Ectodermal cell (in vitro differentiated cells): ENCODE data around the gene RNU6-1.

Experiments used
- H3K27ac ChIP-seq: 2 replicates; pipeline ENCODE4 v1.7.0; 2013; ENCODE audit warnings: mild to moderate bottlenecking, low read depth, low read length; ENCODE audit not compliant: insufficient read depth, poor library complexity, severe bottlenecking
- H3K27me3 ChIP-seq: 2 replicates; pipeline ENCODE4 v1.7.0; 2013; ENCODE audit warnings: mild to moderate bottlenecking, low read length; ENCODE audit not compliant: insufficient read depth, control insufficient read depth, poor library complexity, severe bottlenecking
- H3K36me3 ChIP-seq: one replicate; pipeline ENCODE4 v1.7.0; 2013; ENCODE audit warnings: low read length; ENCODE audit not compliant: control insufficient read depth, insufficient read depth
- H3K4me1 ChIP-seq: one replicate; pipeline ENCODE4 v1.7.0; 2013; ENCODE audit warnings: low read length; ENCODE audit not compliant: control insufficient read depth, insufficient read depth
- H3K4me3 ChIP-seq: 2 replicates; pipeline ENCODE4 v1.7.0; 2013; ENCODE audit warnings: low read depth, low read length, control low read depth; ENCODE audit not compliant: insufficient read depth
- H3K9me3 ChIP-seq: 2 replicates; pipeline ENCODE4 v1.7.0; 2013; ENCODE audit warnings: mild to moderate bottlenecking, low read length, moderate library complexity; ENCODE audit not compliant: control insufficient read depth
- WGBS, 2 experiments: methylation state at CpG; one replicate each; pipeline ENCODE4 v1.1.7; 2013; ENCODE audit warnings: missing lambda C conversion rate in 2 of 2; 5-methylcytosine and 5-hydroxymethylcytosine counted together

The RNU6-1 gene

DNA sequence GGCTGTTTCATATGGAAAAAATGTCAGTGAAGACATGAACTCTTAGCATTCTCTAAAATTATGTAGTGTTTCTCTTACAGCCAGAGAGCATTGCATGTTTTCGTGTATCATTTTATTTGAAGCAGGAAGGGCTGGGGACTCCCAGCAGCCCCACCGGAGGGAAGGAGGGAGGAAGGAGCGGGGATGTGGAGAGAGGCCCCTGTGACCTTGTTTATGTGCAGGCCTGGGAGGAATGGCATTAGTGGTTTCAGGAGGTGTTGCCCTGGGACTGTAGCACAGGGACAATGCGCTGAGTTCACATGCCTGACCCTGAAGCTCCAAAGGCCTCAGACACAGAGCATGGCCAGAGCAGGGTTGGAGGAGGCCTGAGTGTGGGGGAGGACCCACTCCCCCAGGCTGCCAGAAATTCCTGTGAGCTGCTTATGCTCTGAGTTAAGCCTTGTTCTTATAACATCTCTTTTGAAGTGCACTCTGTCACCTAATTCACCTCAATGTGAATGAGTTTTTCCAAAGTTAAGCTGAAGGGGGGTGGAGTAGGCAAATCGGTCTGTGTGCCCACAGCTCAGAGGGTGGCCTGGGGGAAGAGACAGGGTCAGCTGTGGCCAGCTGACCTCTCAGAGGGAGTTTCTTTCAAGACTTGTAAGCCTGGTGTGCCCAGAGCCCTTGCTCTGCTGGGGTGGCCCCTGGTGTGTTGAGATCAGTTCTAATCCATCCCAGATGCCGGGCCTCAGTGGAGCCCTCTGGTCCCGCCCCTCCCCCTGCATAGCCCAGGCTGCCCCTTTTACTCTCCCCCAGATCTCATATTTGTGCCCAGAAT lies 3.9 kb upstream of the RNU6-1 start:
- Histone ChIP-seq H3K4me3 (no peak overlapping the region), H3K27me3 (peaks cover 4% of the 10 kb centered on the region), H3K36me3 (no peaks in the 10 kb centered on the region), H3K4me1 (peaks cover 48% of the 10 kb centered on the region), H3K9me3 (no peaks in the 10 kb centered on the region), H3K27ac (peak overlapping the region; percentile 81)
- 20 to 25% methylated on average over 7 of the region's 7 CpGs for WGBS, 2 experiments

DNA sequence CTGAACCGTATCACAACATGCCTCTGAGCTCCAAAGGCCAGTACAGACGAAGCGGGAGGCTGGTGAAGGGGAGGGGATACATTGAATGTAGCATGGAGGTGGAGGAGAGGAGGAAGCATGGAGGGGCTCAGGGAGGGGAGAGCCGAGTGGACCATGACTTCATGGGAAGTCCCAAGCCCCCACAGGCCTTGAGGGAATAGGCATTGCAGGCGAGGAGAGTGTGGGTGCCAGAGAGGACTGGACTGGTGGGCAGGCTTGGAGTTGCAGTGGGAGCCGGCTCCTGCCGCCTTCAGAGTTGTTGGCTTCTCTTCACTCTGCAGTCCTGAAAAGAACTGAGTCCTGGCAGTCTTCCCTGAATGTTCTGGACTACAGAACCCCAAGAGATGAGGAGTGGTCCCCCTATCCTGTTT lies 3.3 kb upstream of the RNU6-1 start:
- Histone ChIP-seq H3K4me1 (peaks cover 48% of the 10 kb centered on the region), H3K27me3 (peaks cover 10% of the 10 kb centered on the region), H3K4me3 (no peak overlapping the region), H3K9me3 (no peaks in the 10 kb centered on the region), H3K27ac (peak overlapping the region; percentile 81), H3K36me3 (no peaks in the 10 kb centered on the region)
- 65 to 66% methylated on average over 7 of the region's 7 CpGs for WGBS, 2 experiments

DNA sequence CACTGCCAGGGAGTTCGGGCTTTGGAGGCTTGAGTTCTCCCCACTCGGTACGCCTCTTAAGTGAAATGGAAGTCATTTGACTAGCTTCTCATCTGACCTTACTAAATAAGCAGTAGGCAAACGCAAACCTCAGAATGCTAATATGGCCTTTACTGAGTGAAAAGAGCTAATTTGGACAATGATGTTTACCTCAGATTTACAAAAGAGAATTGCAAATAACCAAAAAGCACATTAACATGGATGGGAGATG lies 1.6 kb upstream of the RNU6-1 start:
- WGBS, 2 experiments = 71 to 80% methylated on average over 3 to 4 of the region's 4 CpGs
- no peak overlapping the region for H3K27ac ChIP-seq
- H3K4me3 ChIP-seq = no peak overlapping the region

DNA sequence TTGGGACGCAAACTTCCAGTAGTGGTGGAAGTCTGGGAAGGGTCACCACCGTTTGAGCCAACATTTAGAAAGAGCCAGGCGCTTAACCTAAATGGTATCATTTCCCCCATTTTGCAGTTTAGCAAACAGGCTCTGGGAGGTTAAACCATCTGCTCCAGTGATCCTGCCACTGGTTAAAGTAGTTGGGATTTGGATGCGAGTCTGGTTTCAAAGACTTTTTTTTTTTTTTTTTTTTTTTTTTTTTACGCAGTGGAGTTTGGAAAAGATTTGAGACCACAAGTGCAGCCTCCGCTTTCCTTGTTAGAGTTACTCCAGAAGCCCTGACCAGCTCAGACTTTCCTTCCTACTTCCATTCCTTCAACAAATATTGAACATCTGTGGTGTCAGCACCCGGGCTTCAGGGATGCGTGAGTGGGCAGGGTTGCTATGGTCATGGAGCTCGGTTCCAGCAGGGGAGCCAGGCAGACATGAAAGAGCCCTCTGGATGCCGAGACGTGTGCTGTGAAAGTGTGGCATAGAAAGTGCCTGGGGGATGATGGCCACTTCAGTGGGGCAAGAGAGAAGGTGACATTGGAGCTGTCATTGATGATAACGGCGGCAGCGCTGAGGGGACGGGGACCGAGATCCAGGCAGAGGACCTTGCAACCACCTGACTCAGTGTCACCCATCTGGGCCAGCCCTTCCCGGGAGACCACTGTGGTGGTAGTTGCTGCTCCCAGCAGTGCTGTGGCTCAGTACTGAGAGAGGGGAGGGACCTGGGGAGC lies 1.1 kb upstream of the RNU6-1 start:
- Histone ChIP-seq H3K9me3 (no peaks in the 10 kb centered on the region), H3K27me3 (peaks cover 32% of the 10 kb centered on the region), H3K36me3 (no peaks in the 10 kb centered on the region), H3K4me1 (peaks cover 54% of the 10 kb centered on the region), H3K27ac (no peak overlapping the region), H3K4me3 (peak overlapping the region; percentile 91)
- 27 to 28% methylated on average over 16 to 17 of the region's 17 CpGs for WGBS, 2 experiments

More for the DNA sequence above, 1.6 kb upstream of the RNU6-1 start:
- peaks cover 50% of the 10 kb centered on the region for H3K4me1 ChIP-seq
- peaks cover 27% of the 10 kb centered on the region for H3K27me3 ChIP-seq
- H3K36me3 ChIP-seq = no peaks in the 10 kb centered on the region
- no peaks in the 10 kb centered on the region for H3K9me3 ChIP-seq

DNA sequence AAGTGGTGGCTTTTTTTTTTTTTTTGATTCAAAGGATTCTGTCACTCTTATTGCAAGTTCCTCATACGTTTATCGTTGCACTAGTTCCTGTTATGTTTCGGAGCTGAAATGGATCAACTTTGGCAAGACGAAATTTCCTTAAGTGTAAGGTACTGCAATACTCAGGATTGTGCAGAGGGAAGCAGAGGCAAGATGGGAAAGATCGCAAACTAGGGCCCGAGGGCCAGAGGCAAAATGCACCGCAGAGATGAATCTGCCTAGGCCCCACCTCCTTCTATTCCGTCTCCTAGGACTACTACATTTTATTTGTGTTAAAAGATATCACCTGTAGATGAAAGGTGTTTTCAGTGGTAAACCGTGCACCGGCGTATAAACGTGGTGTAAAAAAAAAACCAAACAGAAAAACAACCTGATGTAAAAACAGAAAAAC lies 331 bp downstream of the RNU6-1 start:
- Histone ChIP-seq H3K27me3 (peaks cover 46% of the 10 kb centered on the region), H3K36me3 (no peaks in the 10 kb centered on the region), H3K9me3 (no peaks in the 10 kb centered on the region), H3K27ac (peak overlapping the region; percentile 36), H3K4me1 (peaks cover 43% of the 10 kb centered on the region), H3K4me3 (peak overlapping the region; percentile 91)
- whole genome bisulfite sequencing, 2 experiments = 17 to 19% methylated on average over 10 to 11 of the region's 12 CpGs

DNA sequence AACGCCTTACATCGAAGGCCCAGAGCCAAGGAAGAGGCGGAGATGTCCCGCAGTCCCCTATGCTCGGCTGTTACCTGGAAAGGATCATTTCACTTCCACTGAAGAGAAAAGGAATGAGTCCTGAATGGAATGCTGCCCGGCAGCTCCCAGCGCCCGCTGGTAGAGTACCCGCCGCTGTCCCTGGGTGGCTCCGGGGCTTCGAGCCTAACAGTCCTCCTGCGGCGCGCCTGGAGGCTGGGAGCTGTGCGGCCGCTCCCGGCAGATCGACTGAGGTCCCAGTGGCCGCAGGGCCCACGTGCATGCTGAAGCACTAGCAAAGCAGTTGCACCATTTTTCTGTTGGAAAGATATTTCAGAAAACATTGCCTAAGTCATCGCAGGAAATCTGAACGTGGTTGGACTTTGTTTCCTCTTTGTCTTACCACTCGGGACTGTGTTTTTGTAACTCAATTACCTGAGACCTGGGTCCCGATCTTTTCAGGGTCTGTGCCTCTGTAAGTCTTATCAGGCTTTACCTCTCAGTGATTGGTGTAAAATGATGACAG lies 984 bp downstream of the RNU6-1 start:
- Histone ChIP-seq H3K27me3 (peaks cover 53% of the 10 kb centered on the region), H3K9me3 (no peaks in the 10 kb centered on the region), H3K36me3 (no peaks in the 10 kb centered on the region), H3K27ac (no peak overlapping the region), H3K4me3 (peak overlapping the region; percentile 31), H3K4me1 (peaks cover 37% of the 10 kb centered on the region)
- 15 to 16% methylated on average over 25 of the region's 25 CpGs for WGBS, 2 experiments

DNA sequence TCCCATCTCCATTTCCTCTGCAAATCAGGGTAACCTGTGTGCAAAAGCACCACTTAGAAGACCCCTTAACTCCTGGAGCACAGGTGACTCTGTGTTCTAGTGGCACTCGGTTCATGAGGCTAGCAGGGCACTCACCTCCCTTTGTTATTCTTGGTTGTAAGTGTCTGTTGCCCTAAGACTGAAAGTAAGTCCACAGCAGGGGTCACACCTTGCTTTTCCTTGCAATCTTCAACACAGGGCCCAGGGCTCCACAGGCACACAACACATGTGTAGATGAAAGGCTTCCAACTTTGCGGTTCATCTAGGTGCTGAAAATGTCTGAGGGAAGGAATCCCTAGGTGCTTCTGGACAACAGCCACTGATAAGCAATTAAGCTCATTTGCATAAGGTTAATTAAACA lies 2.9 kb downstream of the RNU6-1 start:
- Histone ChIP-seq H3K27me3 (peaks cover 72% of the 10 kb centered on the region), H3K4me3 (no peak overlapping the region), H3K27ac (no peak overlapping the region), H3K36me3 (no peaks in the 10 kb centered on the region), H3K9me3 (no peaks in the 10 kb centered on the region), H3K4me1 (peaks cover 36% of the 10 kb centered on the region)
- WGBS, 2 experiments = 37 to 39% methylated on average over 2 of the region's 2 CpGs

DNA sequence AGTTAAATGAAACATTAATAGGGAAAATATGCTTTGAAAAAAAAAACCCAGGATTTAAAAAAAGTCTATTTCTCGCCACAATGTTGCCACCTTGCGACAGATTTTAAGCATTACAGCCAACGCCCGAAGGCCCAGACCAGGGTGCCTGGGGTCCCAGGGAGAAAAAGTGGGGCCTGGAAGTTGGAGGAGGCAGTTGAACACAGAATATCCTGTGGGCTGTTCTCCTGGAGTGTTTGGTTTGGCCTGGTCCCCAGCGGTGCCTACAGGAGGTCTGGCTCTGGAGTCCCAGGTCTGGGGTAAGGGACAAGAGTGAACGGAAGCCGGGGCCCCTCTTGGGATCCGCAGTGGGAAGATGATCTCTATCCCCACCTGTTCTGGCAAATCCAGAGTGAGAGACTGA lies 3.4 kb downstream of the RNU6-1 start:
- no peaks in the 10 kb centered on the region for H3K9me3 ChIP-seq
- no peak overlapping the region for H3K27ac ChIP-seq
- no peaks in the 10 kb centered on the region for H3K36me3 ChIP-seq
- 36% methylated on average over 8 of the region's 8 CpGs for WGBS, 2 experiments
- H3K4me3 ChIP-seq = no peak overlapping the region
- peaks cover 77% of the 10 kb centered on the region for H3K27me3 ChIP-seq
- peaks cover 37% of the 10 kb centered on the region for H3K4me1 ChIP-seq

DNA sequence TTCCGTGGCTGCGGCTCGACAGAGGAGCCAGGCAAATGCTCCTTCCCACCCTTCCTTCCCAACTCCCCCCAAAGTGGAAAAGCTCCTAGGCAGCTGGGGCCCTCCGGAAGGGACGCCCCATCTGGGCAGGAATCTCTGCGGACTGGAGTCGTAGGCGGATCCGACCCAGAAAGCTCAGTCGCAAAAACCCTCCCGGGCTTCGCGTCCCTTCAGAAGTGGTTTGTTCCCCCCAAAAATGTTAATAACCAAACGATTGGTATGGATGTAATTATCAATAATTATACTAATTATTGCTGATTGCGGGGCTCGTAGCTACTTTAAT lies 3.8 kb downstream of the RNU6-1 start:
- H3K36me3 ChIP-seq = no peaks in the 10 kb centered on the region
- 4 to 5% methylated on average over 13 to 15 of the region's 16 CpGs for WGBS, 2 experiments
- no peak overlapping the region for H3K27ac ChIP-seq
- peaks cover 80% of the 10 kb centered on the region for H3K27me3 ChIP-seq
- peak overlapping the region; percentile 31 for H3K4me3 ChIP-seq
- peaks cover 33% of the 10 kb centered on the region for H3K4me1 ChIP-seq
- H3K9me3 ChIP-seq = no peaks in the 10 kb centered on the region

DNA sequence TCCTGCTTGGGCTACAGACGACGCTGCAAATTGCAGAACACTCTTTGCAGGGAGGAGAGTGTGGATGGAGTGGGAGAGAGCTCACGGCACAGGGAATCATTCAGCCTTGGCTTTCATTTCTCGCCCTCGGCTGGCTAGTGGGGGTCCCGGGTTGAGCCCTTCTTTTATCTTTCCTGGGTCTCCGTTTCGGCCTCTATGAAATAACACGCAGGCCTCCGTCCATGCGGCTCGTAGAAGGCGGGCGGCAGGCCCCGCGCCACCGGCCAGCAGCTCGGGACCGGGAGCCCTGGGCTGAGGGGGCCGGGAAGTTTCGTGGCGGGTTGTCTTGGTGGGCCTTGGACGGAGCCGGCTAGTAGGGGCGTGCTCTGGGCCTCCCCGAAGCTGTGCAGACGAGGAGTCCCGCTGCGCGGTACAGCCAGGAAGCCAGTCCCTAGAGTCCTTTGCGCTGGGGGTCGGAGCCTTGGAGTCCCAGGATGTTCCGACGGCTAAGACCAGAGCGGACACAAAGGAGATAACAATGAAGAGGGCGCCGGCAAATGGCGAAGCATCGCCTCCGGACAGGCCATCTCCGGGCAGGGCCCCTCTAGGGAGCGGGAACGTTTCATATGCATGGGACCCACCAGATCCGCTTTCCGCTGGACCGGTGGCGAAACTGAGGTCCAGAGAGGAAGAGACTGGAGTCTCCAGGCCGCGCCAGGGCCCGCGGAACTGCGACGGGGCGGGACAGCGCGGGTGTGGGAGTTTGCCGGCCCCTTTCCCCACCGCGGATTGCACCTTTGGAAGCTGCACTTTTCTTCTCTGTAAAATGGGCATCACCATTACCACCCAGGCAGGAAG lies 4.3 kb downstream of the RNU6-1 start:
- 2% methylated on average over 59 of the region's 59 CpGs for WGBS, 2 experiments
- peaks cover 28% of the 10 kb centered on the region for H3K4me1 ChIP-seq
- H3K9me3 ChIP-seq = no peaks in the 10 kb centered on the region
- H3K27me3 ChIP-seq = peaks cover 86% of the 10 kb centered on the region
- H3K36me3 ChIP-seq = no peaks in the 10 kb centered on the region
- H3K4me3 ChIP-seq = peak overlapping the region; percentile 31
- H3K27ac ChIP-seq = no peak overlapping the region
